HEK293 (cell line): ENCODE results near the gene VEPH1.

Experiments
- CTCF ChIA-PET: fragments of 350-600 bp; formaldehyde crosslinking; extraction: SDS; loops from one replicate; lab custom pipeline; 2021; ENCODE audit warnings: antibody characterized with exemption; lab: Yijun Ruan, JAX
- POLR2A ChIA-PET: fragments of 300-600 bp; formaldehyde crosslinking; extraction: SDS; loops from one replicate; lab custom pipeline; 2020; ENCODE audit warnings: antibody characterized with exemption, inconsistent platforms; lab: Yijun Ruan, JAX
- H3K27ac ChIP-seq: fragments of 200-500 bp; sonication (Bioruptor generic); 2 replicates; pipeline ENCODE4 v1.5.1; 2014; ENCODE audit warnings: low read depth, low read length, control low read depth, inconsistent platforms; ENCODE audit errors: extremely low read depth
- H3K36me3 ChIP-seq, 2 experiments: fragments of 200-500 bp in 1 of 2; sonication (Bioruptor generic) in 1 of 2; 1 replicate in 1 of 2; 2 replicates in 1 of 2; pipeline ENCODE4 v1.5.1; 2014 to 2017; ENCODE audit warnings: inconsistent platforms in 2 of 2, low read length in 2 of 2; ENCODE audit not compliant: control insufficient read depth in 2 of 2, insufficient read depth in 1 of 2
- H3K4me1 ChIP-seq: fragments of 200-500 bp; sonication (Bioruptor generic); 2 replicates; pipeline ENCODE4 v1.5.1; 2014; ENCODE audit warnings: mild to moderate bottlenecking, low read length, inconsistent platforms; ENCODE audit not compliant: control insufficient read depth, insufficient read depth
- H3K4me3 ChIP-seq: 2 replicates; pipeline ENCODE4 v1.5.1; 2011; ENCODE audit warnings: low read depth, mild to moderate bottlenecking, control low read depth, low read length, moderate library complexity
- H3K9me3 ChIP-seq: fragments of 200-500 bp; sonication (Bioruptor generic); 2 replicates; pipeline ENCODE4 v1.5.1; 2014; ENCODE audit warnings: low read depth, low read length, inconsistent platforms; ENCODE audit not compliant: control insufficient read depth, insufficient read depth
- BCL11A ChIP-seq: fragments of 450-650 bp; formaldehyde crosslinking; IDR thresholded peaks from 2 replicates; pipeline ENCODE4 v1.5.1; 2016; ENCODE audit warnings: low read depth, missing biosample characterization, missing genetic modification characterization
- BCL6B ChIP-seq: fragments of 450-650 bp; formaldehyde crosslinking; IDR thresholded peaks from 2 replicates; pipeline ENCODE4 v1.5.1; 2017; ENCODE audit warnings: missing biosample characterization, missing genetic modification characterization
- GFI1B ChIP-seq: fragments of 450-650 bp; formaldehyde crosslinking; IDR thresholded peaks from 2 replicates; pipeline ENCODE4 v1.5.1; 2016; ENCODE audit warnings: missing biosample characterization, missing genetic modification characterization
- GLI2 ChIP-seq: fragments of 450-650 bp; formaldehyde crosslinking; IDR thresholded peaks from 2 replicates; pipeline ENCODE4; 2017; ENCODE audit warnings: missing biosample characterization, missing genetic modification characterization, low read depth, borderline replicate concordance
- KLF1 ChIP-seq: fragments of 450-650 bp; formaldehyde crosslinking; IDR thresholded peaks from 2 replicates; pipeline ENCODE4 v1.5.1; 2016; ENCODE audit warnings: missing biosample characterization, missing genetic modification characterization
- KLF10 ChIP-seq: fragments of 450-650 bp; IDR thresholded peaks from 2 replicates; pipeline ENCODE4 v1.5.1; 2018; ENCODE audit warnings: missing biosample characterization, mild to moderate bottlenecking, missing genetic modification characterization
- PBX3 ChIP-seq: sonication (generic); formaldehyde crosslinking; IDR thresholded peaks from 2 replicates; pipeline ENCODE4 v1.8.1; 2022; ENCODE audit warnings: mild to moderate bottlenecking, moderate library complexity, missing genetic modification reagents
- ZNF146 ChIP-seq: fragments of 450-650 bp; formaldehyde crosslinking; IDR thresholded peaks from 2 replicates; pipeline ENCODE4 v1.5.1; 2016; ENCODE audit warnings: missing biosample characterization, missing genetic modification characterization
- ZNF214 ChIP-seq: fragments of 450-650 bp; formaldehyde crosslinking; IDR thresholded peaks from 2 replicates; pipeline ENCODE4 v1.5.1; 2017; ENCODE audit warnings: missing biosample characterization, mild to moderate bottlenecking, missing genetic modification characterization, borderline replicate concordance
- ZNF404 ChIP-seq: fragments of 450-650 bp; formaldehyde crosslinking; IDR thresholded peaks from 2 replicates; pipeline ENCODE4 v1.5.1; 2017; ENCODE audit warnings: missing biosample characterization, missing genetic modification characterization
- ZNF416 ChIP-seq: fragments of 450-650 bp; formaldehyde crosslinking; IDR thresholded peaks from 2 replicates; pipeline ENCODE4 v1.5.1; 2016; ENCODE audit warnings: missing biosample characterization, missing genetic modification characterization
- ZNF48 ChIP-seq: fragments of 450-650 bp; formaldehyde crosslinking; IDR thresholded peaks from 2 replicates; pipeline ENCODE4 v1.5.1; 2016; ENCODE audit warnings: missing biosample characterization, missing genetic modification characterization
- ZNF510 ChIP-seq: fragments of 450-650 bp; formaldehyde crosslinking; IDR thresholded peaks from 2 replicates; pipeline ENCODE4 v1.5.1; 2018; ENCODE audit warnings: mild to moderate bottlenecking, missing genetic modification characterization, missing biosample characterization; ENCODE audit not compliant: insufficient replicate concordance
- ZNF514 ChIP-seq: fragments of 450-650 bp; formaldehyde crosslinking; IDR thresholded peaks from 2 replicates; pipeline ENCODE4 v1.5.1; 2016; ENCODE audit warnings: missing biosample characterization, missing genetic modification characterization
- ZNF521 ChIP-seq: fragments of 450-650 bp; formaldehyde crosslinking; IDR thresholded peaks from 2 replicates; pipeline ENCODE4 v1.5.1; 2017; ENCODE audit warnings: missing biosample characterization, mild to moderate bottlenecking, missing genetic modification characterization
- ZNF529 ChIP-seq: fragments of 450-650 bp; formaldehyde crosslinking; IDR thresholded peaks from 2 replicates; pipeline ENCODE4 v1.5.1; 2017; ENCODE audit warnings: missing genetic modification characterization, missing biosample characterization; ENCODE audit not compliant: insufficient replicate concordance
- ZNF548 ChIP-seq: fragments of 450-650 bp; formaldehyde crosslinking; IDR thresholded peaks from 2 replicates; pipeline ENCODE4 v1.5.1; 2016; ENCODE audit warnings: missing biosample characterization, missing genetic modification characterization
- ZNF555 ChIP-seq: fragments of 450-650 bp; formaldehyde crosslinking; conservative IDR thresholded peaks from 2 replicates; pipeline ENCODE4 v1.5.1; 2017; ENCODE audit warnings: missing biosample characterization, mild to moderate bottlenecking, missing genetic modification characterization, inconsistent platforms
- ZNF677 ChIP-seq: fragments of 450-650 bp; IDR thresholded peaks from 2 replicates; pipeline ENCODE4 v1.5.0; 2018; ENCODE audit warnings: missing biosample characterization, mild to moderate bottlenecking, missing genetic modification characterization, moderate library complexity
- ZNF707 ChIP-seq: fragments of 450-650 bp; formaldehyde crosslinking; IDR thresholded peaks from 2 replicates; pipeline ENCODE4 v1.5.1; 2016; ENCODE audit warnings: missing biosample characterization, missing genetic modification characterization
- ZNF776 ChIP-seq: fragments of 450-650 bp; formaldehyde crosslinking; IDR thresholded peaks from 2 replicates; pipeline ENCODE4 v1.5.0; 2017; ENCODE audit warnings: missing biosample characterization, missing genetic modification characterization, borderline replicate concordance
- TF ChIP-seq, protein P1 (sequence below): IDR thresholded peaks from 2 replicates; pipeline ENCODE4 v1.6.1; 2011; ENCODE audit warnings: mild to moderate bottlenecking, low read depth, low read length, borderline replicate concordance
- TF ChIP-seq, protein P2 (sequence below): fragments of 450-650 bp; formaldehyde crosslinking; IDR thresholded peaks from 2 replicates; pipeline ENCODE4 v1.5.1; 2016; ENCODE audit warnings: missing biosample characterization, missing genetic modification characterization
- TF ChIP-seq, protein P3 (sequence below): fragments of 450-650 bp; formaldehyde crosslinking; IDR thresholded peaks from 2 replicates; pipeline ENCODE4 v1.5.1; 2016; ENCODE audit warnings: missing biosample characterization, missing genetic modification characterization
- TF ChIP-seq, protein P4 (sequence below): fragments of 450-650 bp; formaldehyde crosslinking; IDR thresholded peaks from 2 replicates; pipeline ENCODE4 v1.5.1; 2016; ENCODE audit warnings: missing biosample characterization, missing genetic modification characterization

VEPH1 gene

DNA sequence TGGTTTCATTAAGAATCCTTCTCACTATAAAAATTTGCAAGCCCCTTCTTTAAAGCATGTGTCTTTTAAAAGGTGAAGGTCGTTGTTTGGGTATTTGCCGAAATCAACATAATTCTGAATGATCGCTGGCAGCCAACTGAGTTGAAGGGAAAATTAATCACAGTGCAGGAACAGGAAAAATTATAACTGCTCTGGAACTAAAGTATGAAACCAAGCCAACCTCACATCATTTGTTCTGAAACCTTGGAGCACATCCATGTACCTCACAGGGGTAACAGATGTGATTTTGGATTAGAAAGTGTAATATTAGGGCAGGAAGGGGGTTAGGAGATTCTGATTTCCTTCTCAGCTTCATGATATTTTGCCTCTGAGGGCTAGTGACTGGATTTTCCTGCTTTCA lies 118.7 kb downstream of the VEPH1 start:
- POLR2A ChIA-PET = no interaction called here
- Histone ChIP-seq H3K9me3 (no peaks in the 10 kb centered on the region), H3K27ac (no peak overlapping the region), H3K4me1 (no peaks in the 10 kb centered on the region), H3K4me3 (no peak overlapping the region), H3K36me3 (no peaks in the 10 kb centered on the region)
- TF ChIP-seq PBX3 (CRISPR knock-in tag) (no peak), ZNF555 (tag by site-specific recombination) (no peak), ZNF146 (no peak), ZNF416 (tag by site-specific recombination) (no peak), ZNF529 (tag by site-specific recombination) (no peak), GLI2 (tag by site-specific recombination) (no peak), BCL11A (tag by site-specific recombination) (no peak), BCL6B (no peak), GFI1B (tag by site-specific recombination) (no peak), ZNF776 (tag by site-specific recombination) (no peak), ZNF521 (tag by site-specific recombination) (no peak), ZNF404 (no peak), ZNF677 (tag by site-specific recombination) (no peak), ZNF707 (tag by site-specific recombination) (no peak), ZNF510 (tag by site-specific recombination) (no peak)
- TF ChIP-seq, protein P1, sequence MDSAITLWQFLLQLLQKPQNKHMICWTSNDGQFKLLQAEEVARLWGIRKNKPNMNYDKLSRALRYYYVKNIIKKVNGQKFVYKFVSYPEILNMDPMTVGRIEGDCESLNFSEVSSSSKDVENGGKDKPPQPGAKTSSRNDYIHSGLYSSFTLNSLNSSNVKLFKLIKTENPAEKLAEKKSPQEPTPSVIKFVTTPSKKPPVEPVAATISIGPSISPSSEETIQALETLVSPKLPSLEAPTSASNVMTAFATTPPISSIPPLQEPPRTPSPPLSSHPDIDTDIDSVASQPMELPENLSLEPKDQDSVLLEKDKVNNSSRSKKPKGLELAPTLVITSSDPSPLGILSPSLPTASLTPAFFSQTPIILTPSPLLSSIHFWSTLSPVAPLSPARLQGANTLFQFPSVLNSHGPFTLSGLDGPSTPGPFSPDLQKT = no peak
- TF ChIP-seq, protein P2, sequence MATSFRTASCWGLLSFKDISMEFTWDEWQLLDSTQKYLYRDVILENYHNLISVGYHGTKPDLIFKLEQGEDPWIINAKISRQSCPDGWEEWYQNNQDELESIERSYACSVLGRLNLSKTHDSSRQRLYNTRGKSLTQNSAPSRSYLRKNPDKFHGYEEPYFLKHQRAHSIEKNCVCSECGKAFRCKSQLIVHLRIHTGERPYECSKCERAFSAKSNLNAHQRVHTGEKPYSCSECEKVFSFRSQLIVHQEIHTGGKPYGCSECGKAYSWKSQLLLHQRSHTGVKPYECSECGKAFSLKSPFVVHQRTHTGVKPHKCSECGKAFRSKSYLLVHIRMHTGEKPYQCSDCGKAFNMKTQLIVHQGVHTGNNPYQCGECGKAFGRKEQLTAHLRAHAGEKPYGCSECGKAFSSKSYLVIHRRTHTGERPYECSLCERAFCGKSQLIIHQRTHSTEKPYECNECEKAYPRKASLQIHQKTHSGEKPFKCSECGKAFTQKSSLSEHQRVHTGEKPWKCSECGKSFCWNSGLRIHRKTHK (tag by site-specific recombination) = no peak
- CTCF ChIA-PET = no interaction called here

- Histone ChIP-seq H3K36me3 (no peaks in the 10 kb centered on the region), H3K27ac (no peak overlapping the region), H3K9me3 (no peaks in the 10 kb centered on the region), H3K4me3 (no peak overlapping the region), H3K4me1 (no peaks in the 10 kb centered on the region)
- ChIA-PET POLR2A (no interaction called here), CTCF (no interaction called here)
- TF ChIP-seq ZNF548 (tag by site-specific recombination) (no peak), KLF1 (tag by site-specific recombination) (no peak), ZNF48 (tag by site-specific recombination) (no peak), ZNF776 (tag by site-specific recombination) (no peak), ZNF214 (no peak), ZNF416 (tag by site-specific recombination) (no peak), ZNF514 (tag by site-specific recombination) (no peak), KLF10 (tag by site-specific recombination) (no peak)
- TF ChIP-seq, protein P3, sequence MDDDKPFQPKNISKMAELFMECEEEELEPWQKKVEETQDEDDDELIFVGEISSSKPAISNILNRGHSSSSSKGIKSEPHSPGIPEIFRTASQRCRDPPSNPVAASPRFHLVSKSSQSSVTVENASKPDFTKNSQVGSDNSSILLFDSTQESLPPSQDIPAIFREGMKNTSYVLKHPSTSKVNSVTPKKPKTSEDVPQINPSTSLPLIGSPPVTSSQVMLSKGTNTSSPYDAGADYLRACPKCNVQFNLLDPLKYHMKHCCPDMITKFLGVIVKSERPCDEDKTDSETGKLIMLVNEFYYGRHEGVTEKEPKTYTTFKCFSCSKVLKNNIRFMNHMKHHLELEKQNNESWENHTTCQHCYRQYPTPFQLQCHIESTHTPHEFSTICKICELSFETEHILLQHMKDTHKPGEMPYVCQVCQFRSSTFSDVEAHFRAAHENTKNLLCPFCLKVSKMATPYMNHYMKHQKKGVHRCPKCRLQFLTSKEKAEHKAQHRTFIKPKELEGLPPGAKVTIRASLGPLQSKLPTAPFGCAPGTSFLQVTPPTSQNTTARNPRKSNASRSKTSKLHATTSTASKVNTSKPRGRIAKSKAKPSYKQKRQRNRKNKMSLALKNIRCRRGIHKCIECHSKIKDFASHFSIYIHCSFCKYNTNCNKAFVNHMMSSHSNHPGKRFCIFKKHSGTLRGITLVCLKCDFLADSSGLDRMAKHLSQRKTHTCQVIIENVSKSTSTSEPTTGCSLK (tag by site-specific recombination) = no peak
- TF ChIP-seq, protein P4, sequence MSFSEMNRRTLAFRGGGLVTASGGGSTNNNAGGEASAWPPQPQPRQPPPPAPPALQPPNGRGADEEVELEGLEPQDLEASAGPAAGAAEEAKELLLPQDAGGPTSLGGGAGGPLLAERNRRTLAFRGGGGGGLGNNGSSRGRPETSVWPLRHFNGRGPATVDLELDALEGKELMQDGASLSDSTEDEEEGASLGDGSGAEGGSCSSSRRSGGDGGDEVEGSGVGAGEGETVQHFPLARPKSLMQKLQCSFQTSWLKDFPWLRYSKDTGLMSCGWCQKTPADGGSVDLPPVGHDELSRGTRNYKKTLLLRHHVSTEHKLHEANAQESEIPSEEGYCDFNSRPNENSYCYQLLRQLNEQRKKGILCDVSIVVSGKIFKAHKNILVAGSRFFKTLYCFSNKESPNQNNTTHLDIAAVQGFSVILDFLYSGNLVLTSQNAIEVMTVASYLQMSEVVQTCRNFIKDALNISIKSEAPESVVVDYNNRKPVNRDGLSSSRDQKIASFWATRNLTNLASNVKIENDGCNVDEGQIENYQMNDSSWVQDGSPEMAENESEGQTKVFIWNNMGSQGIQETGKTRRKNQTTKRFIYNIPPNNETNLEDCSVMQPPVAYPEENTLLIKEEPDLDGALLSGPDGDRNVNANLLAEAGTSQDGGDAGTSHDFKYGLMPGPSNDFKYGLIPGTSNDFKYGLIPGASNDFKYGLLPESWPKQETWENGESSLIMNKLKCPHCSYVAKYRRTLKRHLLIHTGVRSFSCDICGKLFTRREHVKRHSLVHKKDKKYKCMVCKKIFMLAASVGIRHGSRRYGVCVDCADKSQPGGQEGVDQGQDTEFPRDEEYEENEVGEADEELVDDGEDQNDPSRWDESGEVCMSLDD (tag by site-specific recombination) = no peak
These were observed 119.2 kb downstream of the VEPH1 start for GRCh38 chr3:157384031-157384430.
